Middle frontal gyrus (tissue), 1 donor: ENCODE results near the gene FMNL2.

ENCODE experiments used
- DNase-seq: peaks from one replicate; pipeline ENCODE4 v3.0.0-alpha.2; 2015; ENCODE audit warnings: low spot score; ENCODE audit errors: extremely low spot score

Gene FMNL2

DNA sequence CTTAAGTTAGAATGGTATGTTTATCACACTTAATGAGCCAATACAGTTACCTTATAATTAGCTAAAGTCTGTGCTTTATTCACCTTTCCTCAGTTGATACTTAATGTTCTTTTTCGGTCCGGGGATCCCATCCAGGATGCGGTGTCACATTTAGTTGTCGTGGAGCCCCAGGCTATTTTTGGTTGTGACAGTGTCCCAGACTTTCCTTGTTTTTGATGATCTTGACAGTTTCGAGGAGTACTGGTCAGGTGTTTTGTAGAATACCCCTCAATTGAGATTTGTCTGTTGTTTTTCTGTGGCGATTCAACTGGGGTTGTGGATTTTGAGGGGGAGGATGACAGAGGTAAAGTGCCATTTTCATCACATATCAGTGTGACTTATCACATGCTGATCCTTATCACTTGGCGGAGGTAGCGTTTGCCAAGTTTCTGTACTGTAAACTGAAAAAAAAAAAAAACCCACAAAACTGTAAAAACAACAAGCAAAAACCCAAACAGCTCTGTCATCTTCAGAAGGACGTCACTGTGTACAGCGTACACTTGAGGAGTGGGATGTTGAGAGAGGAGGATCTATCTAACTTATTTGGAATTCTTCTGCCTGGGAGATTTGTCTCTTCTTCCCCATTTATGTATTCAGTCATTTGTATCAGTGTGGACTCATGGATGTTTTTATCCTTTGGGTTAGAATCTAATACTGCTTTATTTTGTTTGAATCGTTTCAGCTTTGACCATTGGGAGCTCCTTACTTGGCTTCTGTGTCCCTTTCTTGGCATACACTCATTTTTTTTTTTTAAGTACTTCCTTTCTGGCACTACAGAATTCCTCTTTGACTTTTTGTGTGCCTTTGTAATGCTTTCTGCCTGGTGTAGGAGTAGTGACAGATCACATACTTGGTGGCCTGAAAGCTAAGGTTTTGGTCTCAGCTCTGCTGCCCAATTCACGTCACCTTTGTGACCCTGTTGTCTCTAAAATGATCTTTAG is 68.1 kb downstream of the FMNL2 start:
- DNase-seq, result no peak

DNA sequence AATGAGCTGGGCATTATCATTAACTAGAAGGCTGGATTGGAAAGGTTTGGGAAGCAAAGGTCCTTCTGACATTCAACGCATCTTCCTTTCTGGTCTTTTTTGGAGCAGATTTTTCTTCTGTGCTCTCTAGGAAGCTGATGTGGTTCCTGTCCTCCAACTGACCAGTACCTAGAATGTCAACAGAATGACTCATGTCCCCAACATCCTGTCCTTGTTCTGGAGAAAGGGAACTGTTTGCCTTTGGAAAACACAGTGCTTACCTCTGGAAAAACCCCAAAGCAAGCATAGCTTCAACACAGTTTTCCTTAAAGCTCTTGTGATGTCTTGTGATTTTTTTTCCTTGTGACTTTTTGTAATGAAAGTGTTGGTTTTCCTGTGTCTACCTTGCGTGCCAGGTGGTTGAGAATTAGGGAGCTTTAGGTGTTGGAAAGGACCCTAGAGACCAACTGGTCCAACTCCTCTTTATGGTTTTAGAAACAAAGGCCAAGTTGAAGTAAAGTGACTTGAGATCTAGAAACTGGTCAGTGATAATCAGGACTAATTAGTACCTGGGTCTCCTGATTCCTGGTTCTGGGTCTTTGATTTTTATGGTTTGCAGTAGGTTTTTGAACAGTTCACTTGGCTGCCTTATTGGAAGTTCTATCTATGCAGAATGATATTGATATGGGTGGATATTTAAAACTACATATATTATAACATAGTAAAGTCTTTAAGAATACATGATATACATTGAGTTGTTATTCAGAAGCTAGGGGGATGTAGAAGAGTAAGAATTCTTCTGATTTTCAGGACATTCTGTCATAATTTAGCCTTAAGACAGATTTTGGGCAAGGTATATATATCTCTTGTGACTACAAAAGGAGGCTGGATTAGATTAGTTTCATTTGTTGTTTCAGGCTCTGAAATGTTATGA is 70.5 kb downstream of the FMNL2 start:
- DNase-seq, result no peak

DNA sequence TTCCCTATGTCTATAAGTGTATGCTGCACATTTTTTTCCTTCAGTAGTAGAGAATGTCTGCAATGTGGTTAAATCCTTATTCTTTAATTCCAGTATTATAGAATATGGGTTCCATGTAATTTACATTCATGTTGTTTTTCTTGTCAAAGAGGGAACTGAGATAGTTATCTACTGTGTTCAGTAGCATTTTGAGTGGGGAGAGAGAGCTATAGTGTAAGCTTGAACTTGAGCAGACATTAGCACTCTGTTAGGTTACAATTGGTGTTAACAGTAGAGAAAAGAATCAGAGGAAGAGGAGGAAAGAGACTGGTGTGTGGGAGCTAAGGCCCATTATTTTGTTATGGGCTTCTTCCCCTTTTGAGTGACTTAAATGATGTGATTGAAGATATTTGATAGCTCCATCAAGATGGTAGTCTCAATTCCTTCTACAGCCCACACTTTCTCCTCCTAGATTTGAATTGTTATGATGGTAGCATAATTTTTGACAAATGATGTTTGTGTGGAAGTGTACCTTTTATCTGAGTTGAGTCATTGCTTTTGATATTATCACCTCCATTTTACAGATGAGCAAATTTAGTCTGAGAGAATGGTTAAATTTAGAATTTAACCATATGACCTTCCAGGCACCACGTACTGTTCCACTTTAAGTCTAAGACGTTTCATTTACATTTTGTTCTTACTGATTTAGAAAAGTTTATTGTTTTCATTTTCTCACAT is 71.3 kb downstream of the FMNL2 start:
- no peak for DNase-seq

DNA sequence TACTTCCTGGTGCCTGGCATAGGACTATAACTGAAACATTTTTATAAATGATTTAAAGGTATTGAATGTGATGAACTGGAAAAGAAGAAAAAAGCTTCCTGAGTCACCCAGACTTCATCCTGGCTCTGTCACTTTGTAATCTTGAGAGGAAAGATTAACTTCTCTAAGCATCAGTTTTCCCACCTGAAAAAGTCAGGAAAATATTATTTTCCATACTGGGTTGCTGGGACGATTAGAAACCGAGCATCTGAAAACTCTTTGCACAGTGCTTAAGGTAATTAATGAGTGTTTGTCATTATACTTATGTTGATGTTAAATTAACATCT is 71.8 kb downstream of the FMNL2 start:
- DNase-seq, result no peak

DNA sequence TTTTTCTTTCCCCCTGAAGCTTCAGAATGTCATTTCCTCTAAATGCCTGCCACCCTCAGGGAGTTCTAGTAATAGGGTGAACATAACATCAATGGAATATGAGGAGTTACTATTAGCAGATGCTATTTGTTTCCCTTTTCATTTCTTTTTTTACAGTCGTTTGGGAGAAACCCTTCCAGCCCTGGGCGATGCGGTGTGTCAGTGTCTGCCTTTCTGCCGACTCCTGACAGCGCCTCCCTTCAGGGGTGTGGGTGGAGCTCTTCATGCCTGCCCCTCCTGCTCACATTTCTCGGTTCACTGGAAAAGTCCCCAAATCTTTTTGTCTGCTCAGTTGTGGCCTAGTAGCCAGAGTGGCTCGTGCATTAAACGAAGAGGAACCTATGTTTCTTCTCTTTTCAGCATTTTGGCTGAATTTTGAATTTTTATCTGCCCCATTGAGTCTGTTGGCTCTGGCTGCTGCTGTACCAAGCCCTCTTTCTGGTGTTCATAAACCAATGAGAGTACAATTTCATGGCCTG is 72.3 kb downstream of the FMNL2 start:
- DNase-seq, result peak; percentile 49

DNA sequence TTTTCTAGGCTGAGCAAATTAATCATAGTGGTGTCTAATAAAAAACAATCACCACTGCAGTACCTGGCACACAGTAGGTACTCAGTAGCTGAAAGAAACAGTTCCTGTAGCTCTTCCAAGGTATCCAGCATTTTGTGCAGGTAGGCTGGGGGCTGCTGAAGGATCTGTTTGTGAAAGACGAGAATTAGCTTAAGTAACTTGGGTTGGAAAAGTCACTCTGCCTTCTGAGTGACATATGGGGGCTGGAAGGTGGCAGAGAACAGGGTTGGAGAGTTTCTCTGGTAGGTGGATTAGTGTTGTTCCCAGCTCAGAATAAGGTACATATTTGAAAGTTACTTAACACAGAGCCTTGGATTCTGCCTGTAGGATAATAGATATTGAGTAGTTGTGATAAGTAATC is 72.8 kb downstream of the FMNL2 start:
- DNase-seq, result no peak

DNA sequence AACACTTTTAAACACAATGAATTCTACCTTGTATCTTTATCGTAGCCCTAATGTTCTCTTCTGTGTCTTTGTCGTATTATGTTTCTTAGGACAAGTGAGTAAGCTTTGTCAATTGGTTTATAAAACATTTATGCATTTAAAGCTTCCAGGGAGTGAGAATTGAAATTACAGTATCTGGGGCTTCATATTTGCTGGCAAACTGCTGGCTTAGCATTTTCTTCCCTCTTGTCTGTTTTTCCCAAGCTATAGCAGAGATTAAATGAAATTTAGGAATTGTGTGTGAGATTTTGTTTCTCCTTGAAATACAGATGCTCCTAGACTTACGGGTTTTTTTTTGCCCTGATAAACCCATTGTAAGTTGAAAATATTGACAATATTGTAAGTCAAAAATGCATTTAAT is 73.3 kb downstream of the FMNL2 start:
- DNase-seq, result no peak

DNA sequence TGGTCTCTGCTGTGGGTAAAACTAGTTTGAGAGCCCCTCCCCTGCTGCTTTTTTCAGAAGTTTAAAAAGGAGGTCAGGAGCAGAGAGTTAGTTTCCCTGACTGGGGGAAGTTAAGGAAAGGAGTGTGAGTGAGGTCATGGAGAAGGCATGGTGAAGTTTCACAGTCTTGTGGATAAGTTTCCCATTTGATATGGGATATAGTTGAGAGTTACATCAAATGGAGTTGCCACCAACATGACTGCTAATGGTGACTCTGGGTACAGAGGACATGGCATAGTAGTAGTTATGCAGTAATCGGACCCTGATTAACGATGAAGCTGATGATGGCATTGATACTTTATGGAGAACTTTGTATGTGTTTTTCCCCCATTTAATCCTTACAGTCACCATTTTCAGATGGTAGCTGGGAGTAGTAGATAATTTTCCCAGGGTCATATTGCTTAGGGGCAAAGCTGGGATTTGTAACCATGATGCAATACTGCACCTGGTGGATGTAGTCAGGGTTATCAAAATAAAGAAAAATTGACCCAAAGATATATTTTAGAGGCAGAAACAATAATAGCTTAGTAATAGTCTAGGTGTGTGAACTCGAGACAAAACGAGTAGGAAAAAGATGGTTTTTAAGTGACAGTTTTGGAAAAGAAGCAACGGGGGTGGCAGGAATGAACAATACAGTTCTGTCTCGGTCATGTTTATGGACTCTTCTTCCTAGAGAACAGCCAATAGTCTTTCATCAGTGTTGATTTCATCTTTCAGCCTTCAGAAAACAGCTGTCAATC is 74.6 kb downstream of the FMNL2 start:
- no peak for DNase-seq

DNA sequence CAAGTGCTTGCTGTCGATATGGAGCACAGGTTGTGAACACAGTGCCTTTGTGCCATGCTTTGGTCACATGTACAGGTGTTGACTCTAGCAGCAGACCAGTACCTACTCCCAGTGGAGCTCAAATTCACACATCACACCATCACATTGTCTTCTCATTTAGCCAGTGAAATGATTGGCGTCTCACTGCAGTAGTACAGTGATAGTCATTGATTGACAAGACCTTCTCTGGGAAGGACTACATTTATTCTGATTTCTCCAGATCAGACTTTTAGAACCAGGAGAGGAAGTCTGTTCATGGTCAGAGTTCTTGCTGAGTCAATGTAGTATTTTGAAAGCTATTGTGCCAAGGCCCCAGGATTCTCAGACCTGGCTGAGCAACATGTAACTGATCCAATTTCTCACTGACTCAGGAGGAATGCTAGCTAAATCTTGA is 75.2 kb downstream of the FMNL2 start:
- DNase-seq, result no peak

DNA sequence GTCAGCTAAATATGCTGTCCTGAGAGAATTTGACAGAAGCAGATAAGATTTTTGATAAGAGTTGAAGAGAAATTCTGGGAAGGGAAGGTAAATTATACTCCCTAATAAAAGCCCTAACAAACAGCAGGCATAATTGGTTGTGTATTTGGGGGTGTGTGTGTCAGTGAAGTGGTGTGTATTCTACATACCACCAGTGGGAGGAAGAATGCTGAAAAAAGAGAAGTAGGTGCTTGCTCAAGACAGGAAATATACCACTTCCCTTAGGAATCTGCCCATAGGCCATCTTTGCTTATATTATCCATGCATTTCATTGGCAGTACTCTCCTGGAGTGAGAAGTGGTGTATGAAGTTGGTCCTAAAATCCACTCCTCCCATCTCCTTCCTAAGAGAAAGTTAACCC is 76.2 kb downstream of the FMNL2 start:
- DNase-seq, result no peak

DNA sequence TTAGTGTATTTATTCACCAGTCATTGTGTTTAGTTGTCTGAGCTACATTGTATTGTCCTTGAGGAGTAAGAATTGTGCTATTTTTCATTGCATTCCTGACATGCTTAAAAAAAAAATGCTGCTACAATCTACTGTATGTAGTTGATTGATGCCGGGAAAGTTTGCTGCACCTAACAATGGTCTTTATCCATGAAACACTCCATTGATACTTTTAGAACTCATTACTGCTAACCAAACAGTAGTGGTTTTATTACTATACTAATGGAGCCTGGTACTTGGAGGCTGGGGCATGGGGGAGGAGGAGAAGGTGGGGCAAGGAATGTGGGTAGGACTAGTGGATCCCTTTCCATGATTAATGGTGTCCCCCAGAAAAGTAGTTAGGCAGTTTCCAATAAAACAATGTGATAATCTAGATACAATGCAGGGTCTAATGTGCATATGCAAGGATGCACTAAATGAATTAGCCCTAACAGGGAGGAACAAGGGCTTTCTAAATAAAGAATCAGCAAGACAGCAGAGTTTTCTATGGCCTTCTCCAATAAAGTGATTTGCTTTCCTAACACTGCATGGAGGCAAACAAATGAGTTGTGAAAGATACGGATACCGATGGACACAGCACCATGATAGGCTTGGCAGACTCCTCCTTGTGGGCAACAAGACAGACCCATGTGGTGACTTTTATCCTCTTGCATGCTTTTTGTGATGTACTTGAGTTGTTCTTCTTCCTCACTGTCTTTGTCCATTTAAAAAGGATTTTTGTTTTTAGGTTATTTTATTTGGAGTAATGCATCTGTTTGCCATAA is 78.5 kb downstream of the FMNL2 start:
- no peak for DNase-seq

DNA sequence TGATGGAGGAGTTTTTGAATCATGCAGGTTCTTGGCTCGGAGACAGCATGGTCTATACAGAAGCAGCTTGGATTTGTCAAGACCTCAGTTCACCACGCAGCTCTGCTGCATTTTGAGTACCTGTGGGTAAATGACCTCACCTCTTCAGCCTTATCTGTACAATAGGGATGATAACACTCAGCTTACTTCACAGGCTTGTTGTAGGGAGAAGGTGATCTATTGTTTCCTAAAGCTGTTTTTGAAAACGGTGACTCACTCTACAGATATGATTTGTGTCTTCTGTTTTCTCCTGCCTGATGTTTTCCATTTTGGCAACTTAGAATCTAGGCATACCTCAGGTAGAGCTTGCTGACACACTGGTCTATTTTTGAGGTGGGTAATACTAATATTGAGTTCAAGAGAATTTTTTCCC is 80.3 kb downstream of the FMNL2 start:
- DNase-seq, result no peak

DNA sequence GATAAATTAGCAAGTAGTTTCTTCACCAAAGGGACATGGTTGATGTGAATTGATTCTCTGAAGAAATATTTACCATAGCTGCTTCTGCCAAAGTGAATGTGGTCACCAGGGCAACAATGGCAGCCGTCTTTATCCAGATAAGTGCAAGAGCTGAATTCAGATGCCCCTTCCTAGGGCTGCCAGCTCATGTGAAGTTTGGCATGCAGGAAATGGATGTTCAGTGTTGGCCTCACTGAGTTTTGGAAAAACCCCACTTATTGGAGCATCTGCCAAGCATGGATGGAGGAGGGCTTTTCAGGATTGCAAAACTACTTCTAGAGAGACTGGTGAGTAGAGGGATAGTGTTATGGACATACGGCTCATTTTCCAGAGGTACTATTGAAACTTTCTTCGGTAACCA is 80.8 kb downstream of the FMNL2 start:
- no peak for DNase-seq

DNA sequence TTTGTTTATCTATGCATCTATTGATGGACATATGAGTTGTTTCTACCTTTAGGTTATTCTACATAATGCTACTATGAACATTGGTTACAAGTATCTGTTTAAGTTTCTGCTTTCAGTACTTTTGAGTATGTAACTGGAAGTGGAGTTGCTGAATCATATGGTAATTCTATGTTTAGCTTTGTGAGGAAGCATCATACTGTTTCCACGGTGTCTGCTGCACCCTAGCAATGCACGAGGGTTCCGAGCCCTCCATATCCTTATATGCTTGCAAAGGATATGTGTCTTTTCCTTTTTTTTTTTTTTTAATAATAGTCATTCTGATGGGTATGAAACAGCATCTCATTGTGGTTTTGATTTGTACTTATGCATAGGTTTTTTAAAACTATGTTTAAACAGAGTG is 83.7 kb downstream of the FMNL2 start:
- DNase-seq, result peak; percentile 47

DNA sequence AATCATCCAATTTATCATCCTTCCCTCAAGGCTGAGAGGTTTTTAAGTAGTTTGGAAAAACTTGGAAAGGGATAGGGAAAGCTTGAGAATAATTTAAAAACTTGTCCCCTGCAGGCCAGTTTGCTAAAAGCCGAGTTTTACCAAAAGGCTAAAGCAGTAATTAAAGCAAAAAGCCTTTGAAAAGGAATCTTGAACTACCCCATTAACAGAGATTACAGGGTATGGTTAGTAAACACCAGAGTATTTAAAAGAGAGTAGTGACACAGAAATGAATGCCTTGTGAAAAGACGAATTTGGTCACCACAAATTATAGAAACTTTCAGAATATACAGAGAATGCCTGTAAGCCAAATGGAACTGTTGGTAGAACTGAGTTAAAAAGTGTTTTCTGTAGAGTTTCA is 85.0 kb downstream of the FMNL2 start:
- no peak for DNase-seq

DNA sequence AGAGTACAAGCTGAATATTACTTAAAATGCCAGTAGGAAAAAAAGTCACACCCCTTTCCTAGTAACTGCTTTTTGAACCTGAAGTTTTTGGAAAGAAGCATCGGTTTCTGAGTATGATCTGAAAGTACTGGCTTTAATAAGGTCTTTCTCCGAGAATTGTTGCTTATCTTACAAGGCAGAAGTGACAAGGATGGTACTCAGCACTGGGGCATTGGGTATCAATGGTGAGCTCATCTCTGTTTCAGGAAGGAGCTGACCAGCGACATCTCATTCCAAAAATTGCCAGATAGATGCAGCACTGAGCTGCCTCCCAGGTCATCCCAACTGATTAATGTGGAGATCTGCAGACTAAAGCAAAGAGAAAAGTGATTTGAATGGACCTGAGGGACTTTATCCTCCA is 85.4 kb downstream of the FMNL2 start:
- no peak for DNase-seq

DNA sequence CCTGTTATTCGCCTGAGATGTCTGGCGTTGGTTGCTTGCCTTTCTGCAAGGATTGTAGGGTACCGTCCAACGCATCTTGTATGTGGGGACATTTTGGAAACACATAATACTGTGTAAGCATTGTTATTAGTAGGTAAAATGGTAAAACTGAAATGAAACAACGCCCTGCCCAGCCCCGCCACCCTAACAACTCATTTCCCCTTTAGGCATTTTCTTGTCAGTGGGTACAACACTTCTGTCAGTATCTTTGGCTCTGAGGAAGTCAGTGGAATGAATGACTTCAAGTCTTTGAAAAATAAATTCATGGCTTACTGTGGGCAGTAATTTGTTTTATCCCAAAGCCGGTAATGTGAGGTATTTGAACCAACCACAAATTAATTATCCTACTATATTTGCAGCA is 86.0 kb downstream of the FMNL2 start:
- no peak for DNase-seq

DNA sequence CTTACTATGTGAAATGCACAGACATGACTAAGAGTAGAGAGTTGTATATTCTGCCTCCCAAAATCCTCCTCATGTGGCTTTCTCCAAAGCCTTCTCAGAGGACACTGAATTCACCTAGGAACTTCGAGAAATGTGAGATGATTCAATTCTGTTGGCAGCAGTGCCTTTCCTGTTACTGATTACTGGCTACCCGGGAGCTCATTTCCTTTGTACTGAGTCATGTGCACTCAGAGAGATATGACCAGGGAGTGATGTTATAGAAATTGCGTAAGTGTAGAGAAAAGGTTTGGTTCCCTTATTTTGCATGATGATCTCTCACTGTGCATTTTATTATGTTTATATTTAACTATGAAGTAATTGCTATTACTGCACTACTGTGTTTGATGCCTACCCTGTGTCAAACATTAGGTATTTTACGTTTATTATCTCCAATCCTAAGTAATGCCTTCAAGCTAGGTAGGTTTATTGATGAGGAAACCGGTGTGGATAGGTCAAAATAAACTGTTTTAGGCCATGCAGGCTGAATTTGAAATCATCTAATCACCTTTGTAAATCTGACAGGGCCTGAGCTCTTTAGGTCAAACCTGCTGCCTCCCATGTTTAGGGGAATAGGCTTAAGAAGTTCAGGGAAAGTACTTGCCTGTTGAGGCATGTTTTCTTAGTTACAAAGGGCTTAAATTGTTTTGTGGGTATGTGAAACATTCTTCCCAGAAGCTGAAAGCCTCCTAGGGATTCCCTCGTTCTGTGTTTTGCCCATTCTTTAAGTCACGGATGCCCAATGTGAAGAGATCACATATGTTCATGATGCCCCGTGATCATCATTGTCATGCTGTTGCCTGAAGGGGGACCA is 86.8 kb downstream of the FMNL2 start:
- DNase-seq, result no peak

DNA sequence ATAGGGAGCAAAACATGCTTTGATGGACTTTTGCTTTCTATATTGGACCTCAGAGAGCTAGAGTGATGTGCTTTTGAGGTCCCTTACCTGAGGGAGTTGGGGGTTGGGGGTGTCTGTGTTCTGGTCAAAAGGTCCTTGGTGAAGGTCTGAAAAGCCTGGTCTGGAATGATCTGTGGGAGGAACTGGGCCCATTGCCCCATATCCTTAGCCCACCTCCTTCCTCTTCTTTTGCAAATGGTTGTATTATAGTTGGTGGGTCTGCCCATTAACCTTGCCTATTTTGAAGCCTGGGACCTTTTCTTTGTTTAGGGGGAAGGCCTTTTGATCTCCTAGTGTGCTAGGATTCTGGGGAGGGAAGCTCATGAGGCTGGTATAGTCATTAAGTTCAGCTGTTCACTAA is 88.7 kb downstream of the FMNL2 start:
- no peak for DNase-seq
